GM03348 (cell line): ENCODE measurements around the gene MAGEB4.

Experiments
- DNase-seq: peaks from one replicate; pipeline ENCODE4 v3.0.0; 2012; ENCODE audit warnings: low spot score

Gene MAGEB4

DNA sequence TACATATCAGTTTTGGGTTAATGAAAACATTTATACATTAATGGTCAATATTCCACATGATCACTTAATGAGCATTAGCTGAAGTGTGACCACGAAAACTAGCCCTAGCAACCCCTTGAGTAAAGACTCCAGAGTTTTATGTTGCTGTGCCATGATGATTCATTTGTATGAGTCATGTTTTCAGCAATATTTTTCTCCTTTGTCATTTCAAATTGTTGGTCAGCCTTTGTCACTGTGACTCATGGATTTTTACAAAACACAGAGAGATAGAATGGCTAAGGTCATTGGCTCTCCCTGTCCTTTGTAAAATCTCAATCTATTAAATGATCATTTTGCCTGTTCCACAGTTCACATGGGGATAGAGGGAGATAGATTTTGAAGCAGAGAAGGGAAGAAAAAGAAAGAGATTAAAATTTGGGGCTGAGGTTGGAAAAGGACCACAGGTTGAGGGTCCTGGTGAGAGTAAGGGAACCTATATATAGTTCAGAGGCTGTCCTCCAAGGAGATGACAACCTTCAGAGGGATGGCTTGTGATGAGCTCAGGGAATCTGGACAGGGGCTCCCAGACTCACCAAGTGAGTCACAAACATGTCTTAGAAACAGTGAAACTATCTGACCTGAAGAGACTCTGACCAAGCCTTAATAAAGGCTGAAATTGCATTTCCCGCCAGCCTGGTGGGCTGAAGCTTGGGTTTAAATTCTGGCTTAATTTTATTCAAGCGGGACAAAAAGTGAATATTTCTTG is 41.8 kb downstream of the MAGEB4 start:
- peak; percentile 44 for DNase-seq
